Epithelial cell of esophagus (primary cell): ENCODE data around the gene IFNA14.
"Not testable (repeated sequence)": the region's sequence is repeated elsewhere in the genome, so short reads cannot be mapped to it uniquely, and the experiment has no call there.

Source experiments
- DNase-seq: peaks from one replicate; pipeline ENCODE4 v3.0.0; 2010; ENCODE audit warnings: low read depth
- H3K4me3 ChIP-seq: 2 replicates; pipeline ENCODE4 v1.5.1; 2011; ENCODE audit warnings: mild to moderate bottlenecking, low read length, control low read depth
- CTCF ChIP-seq: IDR thresholded peaks from 2 replicates; pipeline ENCODE4 v1.5.1; 2011; ENCODE audit warnings: low read depth, mild to moderate bottlenecking, low read length, control low read depth, inconsistent platforms; ENCODE audit not compliant: insufficient read depth; ENCODE audit errors: missing control alignments

IFNA14 gene

GRCh38 chr9:21244836-21245235 is 5.0 kb upstream of the IFNA14 start:
- no peak for TF ChIP-seq CTCF
- no peak for DNase-seq
- H3K4me3 ChIP-seq = no peak overlapping the region

- DNase-seq, H3K4me3 ChIP-seq: not testable (repeated sequence)
Observed at GRCh38 chr9:21236360-21236714, 3.5 kb downstream of the IFNA14 start.

- DNase-seq = peak; percentile 59
- not testable (repeated sequence) for H3K4me3 ChIP-seq
- peak; percentile 64 for TF ChIP-seq CTCF
Observed at GRCh38 chr9:21235468-21236359, 4.1 kb downstream of the IFNA14 start.

- no peak overlapping the region for H3K4me3 ChIP-seq
- DNase-seq = no peak
- TF ChIP-seq CTCF = no peak
Observed at GRCh38 chr9:21234153-21234687, 5.6 kb downstream of the IFNA14 start.

GRCh38 chr9:21233258-21233657 is 6.5 kb downstream of the IFNA14 start:
- TF ChIP-seq CTCF = no peak
- H3K4me3 ChIP-seq = no peak overlapping the region
- DNase-seq = no peak

- no peak for TF ChIP-seq CTCF
- no peak for DNase-seq
Observed at GRCh38 chr9:21228122-21228521, 11.7 kb downstream of the IFNA14 start, which contains the start of gene IFNA17. Gene IFNA17 (minus strand): TSS chr9:21228222. CDS start chr9:21228173, 49 bp downstream.

GRCh38 chr9:21217211-21217610 is 22.6 kb downstream of the IFNA14 start, which contains the start of gene IFNA16:
Gene IFNA16 (minus strand): TSS chr9:21217311. CDS start chr9:21217305, 6 bp downstream.
- not testable (repeated sequence) for DNase-seq, H3K4me3 ChIP-seq

More at GRCh38 chr9:21228122-21228521, 11.7 kb downstream of the IFNA14 start, which contains the start of gene IFNA17:
- no peak within 1 kb of the TSS for H3K4me3 ChIP-seq
